ENCODE data around the gene KREMEN1.

KREMEN1 gene

GRCh38 chr22:29133603-29134133, 60.8 kb downstream of the KREMEN1 start:
- DNase-seq: no peak
- no peaks in the 10 kb centered on the region for H3K27me3 ChIP-seq (replicated peaks; ENCODE audit: insufficient read depth, low read length)
- no peak overlapping the region for H3K4me2 ChIP-seq (ENCODE audit: low read depth, low read length)
- no peaks in the 10 kb centered on the region for H3K79me2 ChIP-seq (ENCODE audit: low read length)
- H4K20me1 ChIP-seq (ENCODE audit: insufficient read depth, low read length): no peaks in the 10 kb centered on the region
- H3K27ac ChIP-seq (ENCODE audit: low read length): no peak overlapping the region
- H3K9ac ChIP-seq (ENCODE audit: low read length): no peak overlapping the region
- TF ChIP-seq EZH2phosphoT487 (IDR thresholded peaks at IDR 0.05; ENCODE audit: low read length): no peak
- no peaks in the 10 kb centered on the region for H3F3A ChIP-seq (ENCODE audit: insufficient read depth, low read length)
- no peak overlapping the region for H2AFZ ChIP-seq (ENCODE audit: low read length)
- no peak overlapping the region for H3K4me3 ChIP-seq (ENCODE audit: low read length)
- no peaks in the 10 kb centered on the region for H3K4me1 ChIP-seq (ENCODE audit: low read length)
- H3K36me3 ChIP-seq (replicated peaks; ENCODE audit: insufficient read depth, low read length): no peaks in the 10 kb centered on the region
- no peaks in the 10 kb centered on the region for H3K9me3 ChIP-seq (replicated peaks; ENCODE audit: insufficient read depth, low read length)
- H3K9me2 ChIP-seq (replicated peaks; ENCODE audit: insufficient read depth, low read length): no peaks in the 10 kb centered on the region

DNA sequence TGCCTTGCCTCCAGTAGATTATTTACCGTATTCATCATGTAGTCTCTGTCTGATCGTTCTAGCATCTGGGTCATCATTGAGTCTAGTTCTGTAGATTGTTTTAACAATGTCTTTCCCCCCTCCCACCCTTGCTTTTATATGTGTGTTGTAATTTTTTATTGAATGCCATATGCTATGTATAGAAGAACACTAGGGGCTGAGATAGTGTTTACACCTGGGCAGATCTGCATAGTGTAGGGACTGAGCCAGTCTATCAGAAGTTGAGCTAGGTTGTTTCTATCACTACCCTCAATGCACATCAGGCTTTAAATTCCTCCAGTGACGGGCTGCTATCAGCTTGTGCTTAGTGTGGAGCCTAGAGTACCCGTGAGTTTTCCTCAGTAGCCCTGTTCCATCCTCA, 61.6 kb downstream of the KREMEN1 start:
- DNase-seq: no peak
- Histone ChIP-seq H3K79me2 (ENCODE audit: low read length) (no peaks in the 10 kb centered on the region), H3K9ac (ENCODE audit: low read length) (no peak overlapping the region), H3K4me2 (ENCODE audit: low read depth, low read length) (no peak overlapping the region), H3K4me1 (ENCODE audit: low read length) (no peaks in the 10 kb centered on the region), H3F3A (ENCODE audit: insufficient read depth, low read length) (no peaks in the 10 kb centered on the region), H3K27me3 (replicated peaks; ENCODE audit: insufficient read depth, low read length) (no peaks in the 10 kb centered on the region), H3K9me2 (replicated peaks; ENCODE audit: insufficient read depth, low read length) (no peaks in the 10 kb centered on the region), H3K27ac (ENCODE audit: low read length) (no peak overlapping the region), H4K20me1 (ENCODE audit: insufficient read depth, low read length) (no peaks in the 10 kb centered on the region), H3K4me3 (ENCODE audit: low read length) (no peak overlapping the region), H2AFZ (ENCODE audit: low read length) (no peak overlapping the region), H3K9me3 (replicated peaks; ENCODE audit: insufficient read depth, low read length) (no peaks in the 10 kb centered on the region), H3K36me3 (replicated peaks; ENCODE audit: insufficient read depth, low read length) (no peaks in the 10 kb centered on the region)
- TF ChIP-seq CTCF (IDR thresholded peaks at IDR 0.05; ENCODE audit: low read length): no peak
- no peak for TF ChIP-seq EZH2phosphoT487 (IDR thresholded peaks at IDR 0.05; ENCODE audit: low read length)
- TF ChIP-seq EZH2 (optimal IDR thresholded peaks at IDR 0.05; ENCODE audit: low read depth, low read length): no peak

- Histone ChIP-seq H3K27me3 (replicated peaks; ENCODE audit: insufficient read depth, low read length) (no peaks in the 10 kb centered on the region), H3K9me3 (replicated peaks; ENCODE audit: insufficient read depth, low read length) (no peaks in the 10 kb centered on the region), H3F3A (ENCODE audit: insufficient read depth, low read length) (no peaks in the 10 kb centered on the region), H3K27ac (ENCODE audit: low read length) (no peak overlapping the region), H3K79me2 (ENCODE audit: low read length) (no peaks in the 10 kb centered on the region), H2AFZ (ENCODE audit: low read length) (no peak overlapping the region), H3K36me3 (replicated peaks; ENCODE audit: insufficient read depth, low read length) (no peaks in the 10 kb centered on the region), H3K9ac (ENCODE audit: low read length) (no peak overlapping the region), H3K4me2 (ENCODE audit: low read depth, low read length) (no peak overlapping the region), H4K20me1 (ENCODE audit: insufficient read depth, low read length) (no peaks in the 10 kb centered on the region), H3K9me2 (replicated peaks; ENCODE audit: insufficient read depth, low read length) (no peaks in the 10 kb centered on the region), H3K4me1 (ENCODE audit: low read length) (no peaks in the 10 kb centered on the region), H3K4me3 (ENCODE audit: low read length) (no peak overlapping the region)
- DNase-seq: no peak
- no peak for TF ChIP-seq EZH2 (optimal IDR thresholded peaks at IDR 0.05; ENCODE audit: low read depth, low read length)
- no peak for TF ChIP-seq EZH2phosphoT487 (IDR thresholded peaks at IDR 0.05; ENCODE audit: low read length)
- no peak for TF ChIP-seq CTCF (IDR thresholded peaks at IDR 0.05; ENCODE audit: low read length)
Observed at GRCh38 chr22:29136782-29137700, 64.2 kb downstream of the KREMEN1 start.

Measured in MM.1S (cell line).